Measurements from ENCODE around the gene TRIP12.
"Not testable (repeated sequence)": the region's sequence is repeated elsewhere in the genome, so short reads cannot be mapped to it uniquely, and the experiment has no call there.

The TRIP12 gene

DNA sequence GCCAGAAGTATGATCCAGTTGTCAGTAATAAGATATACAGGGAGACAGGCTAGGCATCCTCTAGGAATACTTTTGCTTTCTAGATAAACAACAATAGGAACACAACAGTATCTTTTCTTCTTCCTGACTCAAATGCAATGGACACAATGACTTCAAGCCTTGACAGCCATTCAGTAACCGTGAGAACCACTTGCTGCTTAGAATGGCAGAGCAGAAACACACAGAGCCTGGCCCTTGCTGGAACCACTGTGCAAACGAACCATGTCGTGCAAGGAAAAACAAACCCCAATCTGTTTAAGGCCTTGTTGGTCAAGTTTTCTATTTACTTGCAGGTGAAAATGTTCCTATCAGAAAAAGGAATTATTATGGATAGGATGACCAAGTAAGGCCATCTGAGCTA lies 18.8 kb downstream of the TRIP12 start:
- TF ChIP-seq SUZ12 (IDR thresholded peaks at IDR 0.05; ENCODE audit: extremely low read depth, insufficient read depth, insufficient read length) = no peak
- no peak for TF ChIP-seq ZNF274 (IDR thresholded peaks at IDR 0.05; ENCODE audit: low read depth, low read length)
- TF ChIP-seq YY1 (IDR thresholded peaks at IDR 0.05; ENCODE audit: insufficient read depth, insufficient read length) = no peak
- no peak for DNase-seq (ENCODE audit: low read depth, low spot score)
- Histone ChIP-seq H3K4me3 (ENCODE audit: insufficient read length, low read depth) (no peak overlapping the region), H3K36me3 (ENCODE audit: insufficient read depth, insufficient read length, low read length) (peaks cover 47% of the 10 kb centered on the region), H3K4me1 (ENCODE audit: insufficient read depth, insufficient read length) (peaks cover 8% of the 10 kb centered on the region), H3K9ac (ENCODE audit: insufficient read length, low read depth) (no peak overlapping the region), H3K9me3 (ENCODE audit: insufficient read depth, low read length) (no peaks in the 10 kb centered on the region), H3K27me3 (ENCODE audit: insufficient read depth, insufficient read length) (no peaks in the 10 kb centered on the region)

DNA sequence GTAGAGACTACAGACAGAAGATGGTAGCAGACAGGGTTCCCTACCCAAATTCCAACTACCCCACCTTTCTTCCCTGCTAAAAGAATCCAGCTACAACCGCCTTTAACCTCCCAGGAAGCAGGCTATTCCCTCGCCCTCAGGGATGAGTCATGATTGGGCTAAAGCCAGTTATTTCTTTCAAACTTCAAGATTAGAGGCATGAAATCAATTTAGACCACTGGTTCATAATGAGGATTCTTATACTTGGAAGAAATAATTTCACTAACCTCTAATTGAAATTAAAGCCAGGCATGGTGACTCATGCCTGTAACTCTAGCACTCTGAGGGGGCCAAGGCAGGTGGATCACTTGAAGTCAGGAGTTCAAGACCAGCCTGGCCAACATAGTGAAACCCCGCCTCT lies 20.0 kb downstream of the TRIP12 start:
- Histone ChIP-seq H3K36me3 (ENCODE audit: insufficient read depth, insufficient read length, low read length) (peaks cover 39% of the 10 kb centered on the region), H3K4me3 (ENCODE audit: insufficient read length, low read depth) (no peak overlapping the region), H3K27me3 (ENCODE audit: insufficient read depth, insufficient read length) (no peaks in the 10 kb centered on the region), H3K9me3 (ENCODE audit: insufficient read depth, low read length) (no peaks in the 10 kb centered on the region), H3K4me1 (ENCODE audit: insufficient read depth, insufficient read length) (peaks cover 8% of the 10 kb centered on the region), H3K9ac (ENCODE audit: insufficient read length, low read depth) (no peak overlapping the region)
- no peak for TF ChIP-seq YY1 (IDR thresholded peaks at IDR 0.05; ENCODE audit: insufficient read depth, insufficient read length)
- no peak for TF ChIP-seq ZNF274 (IDR thresholded peaks at IDR 0.05; ENCODE audit: low read depth, low read length)
- no peak for TF ChIP-seq SUZ12 (IDR thresholded peaks at IDR 0.05; ENCODE audit: extremely low read depth, insufficient read depth, insufficient read length)
- no peak for DNase-seq (ENCODE audit: low read depth, low spot score)

DNA sequence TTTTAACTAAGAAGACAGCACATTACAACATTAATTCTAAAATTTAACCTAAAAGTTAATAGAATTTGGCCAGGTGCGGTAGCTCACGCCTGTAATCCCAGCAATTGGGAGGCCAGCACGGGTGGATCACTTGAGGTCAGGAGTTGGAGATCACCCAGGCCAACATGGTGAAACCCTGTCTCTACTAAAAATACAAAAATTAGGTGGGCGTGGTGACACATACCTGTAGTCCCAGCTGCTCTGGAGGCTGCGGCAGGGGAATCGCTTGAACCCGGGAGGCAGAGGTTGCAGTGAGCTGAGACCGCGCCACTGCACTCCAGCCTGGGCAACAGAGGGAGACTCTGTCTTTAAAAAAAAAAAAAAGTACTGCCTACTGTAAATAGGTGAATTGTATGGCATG lies 21.3 kb downstream of the TRIP12 start:
- H3K4me3 ChIP-seq (ENCODE audit: insufficient read length, low read depth); H3K9ac ChIP-seq (ENCODE audit: insufficient read length, low read depth); DNase-seq (ENCODE audit: low read depth, low spot score); H3K9me3 ChIP-seq (ENCODE audit: insufficient read depth, low read length); H3K4me1 ChIP-seq (ENCODE audit: insufficient read depth, insufficient read length); H3K27me3 ChIP-seq (ENCODE audit: insufficient read depth, insufficient read length): not testable (repeated sequence)
- peaks cover 34% of the 10 kb centered on the region for H3K36me3 ChIP-seq (ENCODE audit: insufficient read depth, insufficient read length, low read length)

DNA sequence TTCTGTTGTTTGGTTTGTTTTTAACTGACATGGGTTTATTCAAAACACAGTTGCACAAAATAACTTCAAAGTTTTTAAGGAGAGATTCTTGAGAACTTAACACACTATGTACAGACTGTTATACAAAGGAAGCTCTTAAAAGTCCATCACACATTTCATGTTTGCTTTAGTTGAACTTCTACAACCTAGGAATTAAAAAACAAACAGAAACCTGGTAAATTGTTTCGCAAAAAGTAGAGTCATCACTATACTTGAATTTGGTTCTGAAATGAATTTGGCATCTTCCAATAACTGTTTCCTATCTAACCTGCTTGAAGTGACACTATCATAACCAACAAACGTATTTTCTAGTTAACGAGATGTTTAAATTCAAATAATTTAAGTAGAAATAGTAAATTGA lies 21.8 kb downstream of the TRIP12 start:
- Histone ChIP-seq H3K27me3 (ENCODE audit: insufficient read depth, insufficient read length) (no peaks in the 10 kb centered on the region), H3K9me3 (ENCODE audit: insufficient read depth, low read length) (no peaks in the 10 kb centered on the region), H3K4me3 (ENCODE audit: insufficient read length, low read depth) (no peak overlapping the region), H3K36me3 (ENCODE audit: insufficient read depth, insufficient read length, low read length) (peaks cover 32% of the 10 kb centered on the region), H3K9ac (ENCODE audit: insufficient read length, low read depth) (no peak overlapping the region), H3K4me1 (ENCODE audit: insufficient read depth, insufficient read length) (peaks cover 8% of the 10 kb centered on the region)
- no peak for TF ChIP-seq ZNF274 (IDR thresholded peaks at IDR 0.05; ENCODE audit: low read depth, low read length)
- no peak for DNase-seq (ENCODE audit: low read depth, low spot score)

DNA sequence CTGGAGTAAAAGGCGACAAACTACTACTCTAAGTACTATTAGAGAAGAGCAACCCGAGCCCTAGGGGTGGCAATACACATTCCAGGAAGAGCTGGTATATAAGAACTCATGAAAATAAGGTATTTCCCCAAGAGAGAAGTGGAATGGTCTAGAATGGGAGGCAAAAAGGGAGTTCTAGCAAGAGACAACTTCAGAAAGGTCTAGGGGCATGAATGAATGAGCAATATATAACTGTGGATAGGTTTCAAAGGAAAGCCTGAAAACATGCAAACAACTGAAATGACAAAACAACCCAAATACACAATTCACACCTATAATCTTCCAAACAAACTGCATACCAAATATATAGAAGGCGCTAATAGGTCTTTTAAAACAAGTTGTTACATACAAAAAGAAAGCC lies 22.2 kb downstream of the TRIP12 start:
- DNase-seq (ENCODE audit: low read depth, low spot score) = no peak
- Histone ChIP-seq H3K36me3 (ENCODE audit: insufficient read depth, insufficient read length, low read length) (peaks cover 32% of the 10 kb centered on the region), H3K9me3 (ENCODE audit: insufficient read depth, low read length) (no peaks in the 10 kb centered on the region), H3K9ac (ENCODE audit: insufficient read length, low read depth) (no peak overlapping the region), H3K4me3 (ENCODE audit: insufficient read length, low read depth) (no peak overlapping the region), H3K4me1 (ENCODE audit: insufficient read depth, insufficient read length) (peaks cover 8% of the 10 kb centered on the region), H3K27me3 (ENCODE audit: insufficient read depth, insufficient read length) (no peaks in the 10 kb centered on the region)
- TF ChIP-seq YY1 (IDR thresholded peaks at IDR 0.05; ENCODE audit: insufficient read depth, insufficient read length) (no peak), ZNF274 (IDR thresholded peaks at IDR 0.05; ENCODE audit: low read depth, low read length) (no peak), SUZ12 (IDR thresholded peaks at IDR 0.05; ENCODE audit: extremely low read depth, insufficient read depth, insufficient read length) (no peak)

DNA sequence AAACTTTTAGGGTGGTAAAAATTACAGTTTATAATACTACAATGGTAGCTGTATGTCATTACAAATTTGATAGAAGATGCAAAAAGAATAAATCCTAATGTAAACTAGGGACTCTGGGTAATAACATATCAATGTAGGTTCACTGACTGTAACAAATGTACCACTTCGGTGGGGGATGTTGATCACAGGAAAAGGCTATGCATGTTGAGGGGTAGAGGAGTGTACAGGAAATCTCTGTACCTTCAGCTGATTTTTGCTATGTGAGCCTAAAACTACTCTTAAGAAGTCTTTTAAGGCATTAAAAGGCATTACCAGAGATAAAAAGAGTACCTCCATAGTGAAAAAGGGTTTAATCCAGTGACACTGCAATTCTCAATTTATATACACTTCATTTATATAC lies 25.0 kb downstream of the TRIP12 start:
- Histone ChIP-seq H3K4me3 (ENCODE audit: insufficient read length, low read depth) (no peak overlapping the region), H3K36me3 (ENCODE audit: insufficient read depth, insufficient read length, low read length) (peaks cover 22% of the 10 kb centered on the region)
- no peak for DNase-seq (ENCODE audit: low read depth, low spot score)

DNA sequence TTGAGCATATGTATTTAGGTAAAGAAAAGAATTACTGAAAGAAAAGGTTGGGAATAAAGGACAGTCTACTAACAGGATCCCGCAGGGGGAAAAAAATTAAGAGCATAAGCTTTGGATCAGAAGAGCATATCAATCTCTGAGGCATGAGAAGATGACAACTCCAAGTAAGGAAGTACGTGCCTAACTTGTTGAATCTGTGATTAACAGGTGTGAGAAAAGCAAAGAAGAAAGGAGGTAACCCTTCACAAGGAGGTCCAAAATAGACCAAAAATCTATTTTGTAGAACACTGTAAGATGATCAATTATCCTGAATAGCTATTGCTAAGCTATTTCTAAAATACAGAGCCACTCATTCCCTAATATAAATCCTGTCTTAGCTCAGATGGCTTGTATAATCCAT lies 32.8 kb downstream of the TRIP12 start:
- TF ChIP-seq ZNF274 (IDR thresholded peaks at IDR 0.05; ENCODE audit: low read depth, low read length) (no peak), SUZ12 (IDR thresholded peaks at IDR 0.05; ENCODE audit: extremely low read depth, insufficient read depth, insufficient read length) (no peak)
- peaks cover 5% of the 10 kb centered on the region for H3K36me3 ChIP-seq (ENCODE audit: insufficient read depth, insufficient read length, low read length)
- no peak overlapping the region for H3K9ac ChIP-seq (ENCODE audit: insufficient read length, low read depth)
- no peaks in the 10 kb centered on the region for H3K4me1 ChIP-seq (ENCODE audit: insufficient read depth, insufficient read length)
- no peaks in the 10 kb centered on the region for H3K27me3 ChIP-seq (ENCODE audit: insufficient read depth, insufficient read length)
- no peak for DNase-seq (ENCODE audit: low read depth, low spot score)
- H3K9me3 ChIP-seq (ENCODE audit: insufficient read depth, low read length) = no peaks in the 10 kb centered on the region
- H3K4me3 ChIP-seq (ENCODE audit: insufficient read length, low read depth) = no peak overlapping the region

More for the DNA sequence above, 25.0 kb downstream of the TRIP12 start:
- no peak for TF ChIP-seq SUZ12 (IDR thresholded peaks at IDR 0.05; ENCODE audit: extremely low read depth, insufficient read depth, insufficient read length)
- Histone ChIP-seq H3K27me3 (ENCODE audit: insufficient read depth, insufficient read length) (no peaks in the 10 kb centered on the region), H3K9me3 (ENCODE audit: insufficient read depth, low read length) (no peaks in the 10 kb centered on the region), H3K4me1 (ENCODE audit: insufficient read depth, insufficient read length) (peaks cover 8% of the 10 kb centered on the region), H3K9ac (ENCODE audit: insufficient read length, low read depth) (no peak overlapping the region)

DNA sequence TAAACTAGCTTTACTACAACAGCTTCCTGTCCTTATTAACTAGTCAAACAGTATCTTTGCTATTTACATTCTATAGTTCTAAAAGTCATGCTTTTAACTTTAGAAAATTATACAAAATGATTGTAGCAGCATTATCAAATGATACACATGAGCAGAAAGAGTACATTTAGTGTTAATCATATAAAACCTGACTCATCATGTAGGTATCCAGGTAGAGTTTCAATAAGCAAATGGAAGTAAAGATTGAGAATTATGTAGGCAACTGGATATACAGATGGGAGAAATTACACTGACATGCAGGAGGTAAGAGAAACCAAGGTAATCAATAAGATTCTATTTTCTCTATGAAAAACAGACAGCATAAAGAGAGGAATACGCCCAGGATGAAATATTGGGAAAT lies 33.8 kb downstream of the TRIP12 start:
- no peak overlapping the region for H3K4me3 ChIP-seq (ENCODE audit: insufficient read length, low read depth)
- H3K27me3 ChIP-seq (ENCODE audit: insufficient read depth, insufficient read length) = no peaks in the 10 kb centered on the region
- H3K36me3 ChIP-seq (ENCODE audit: insufficient read depth, insufficient read length, low read length) = peaks cover 3% of the 10 kb centered on the region
- no peak for DNase-seq (ENCODE audit: low read depth, low spot score)
- H3K9me3 ChIP-seq (ENCODE audit: insufficient read depth, low read length) = no peaks in the 10 kb centered on the region
- H3K9ac ChIP-seq (ENCODE audit: insufficient read length, low read depth) = no peak overlapping the region
- TF ChIP-seq YY1 (IDR thresholded peaks at IDR 0.05; ENCODE audit: insufficient read depth, insufficient read length) = no peak
- TF ChIP-seq ZNF274 (IDR thresholded peaks at IDR 0.05; ENCODE audit: low read depth, low read length) = no peak
- TF ChIP-seq SUZ12 (IDR thresholded peaks at IDR 0.05; ENCODE audit: extremely low read depth, insufficient read depth, insufficient read length) = no peak
- no peaks in the 10 kb centered on the region for H3K4me1 ChIP-seq (ENCODE audit: insufficient read depth, insufficient read length)
